ENCODE measurements around the gene PREX1.

The PREX1 gene

GRCh38 chr20:48714764-48715163 lies 113.0 kb downstream of the PREX1 start:
- DNase-seq = no peak

GRCh38 chr20:48711696-48712464 lies 115.9 kb downstream of the PREX1 start:
- DNase-seq = no peak

- DNase-seq = no peak
These were observed 116.8 kb downstream of the PREX1 start for GRCh38 chr20:48711044-48711428.

GRCh38 chr20:48710341-48711043 lies 117.3 kb downstream of the PREX1 start:
- no peak for DNase-seq

GRCh38 chr20:48709744-48710143 lies 118.1 kb downstream of the PREX1 start:
- DNase-seq = no peak

- no peak for DNase-seq
These were observed 118.6 kb downstream of the PREX1 start for GRCh38 chr20:48709058-48709691.

- DNase-seq = no peak
These were observed 119.2 kb downstream of the PREX1 start for GRCh38 chr20:48708630-48709029.

GRCh38 chr20:48708116-48708515 lies 119.7 kb downstream of the PREX1 start:
- no peak for DNase-seq

- DNase-seq = no peak
These were observed 121.0 kb downstream of the PREX1 start for GRCh38 chr20:48706710-48707365.

GRCh38 chr20:48706116-48706656 lies 121.6 kb downstream of the PREX1 start:
- DNase-seq = no peak

GRCh38 chr20:48705240-48706115 lies 122.3 kb downstream of the PREX1 start:
- DNase-seq = no peak

GRCh38 chr20:48704761-48705160 lies 123.0 kb downstream of the PREX1 start:
- no peak for DNase-seq

- no peak for DNase-seq
These were observed 124.1 kb downstream of the PREX1 start for GRCh38 chr20:48703511-48704219.

GRCh38 chr20:48703107-48703506 lies 124.7 kb downstream of the PREX1 start:
- no peak for DNase-seq

GRCh38 chr20:48702455-48702913 lies 125.3 kb downstream of the PREX1 start:
- no peak for DNase-seq

GRCh38 chr20:48701702-48702101 lies 126.1 kb downstream of the PREX1 start:
- no peak for DNase-seq

GRCh38 chr20:48698507-48699267 lies 129.1 kb downstream of the PREX1 start:
- no peak for DNase-seq

- no peak for DNase-seq
These were observed 129.8 kb downstream of the PREX1 start for GRCh38 chr20:48697845-48698491.

GRCh38 chr20:48696671-48697070 lies 131.1 kb downstream of the PREX1 start:
- no peak for DNase-seq

- no peak for DNase-seq
These were observed 132.1 kb downstream of the PREX1 start for GRCh38 chr20:48695738-48696137.

Measured in stimulated activated CD4-positive, alpha-beta T cell treated with anti-CD3 and anti-CD28 coated beads, Interleukin-2, amount 100 ng/mL, for 48 hours (primary cell).